Panc1 (cell line): Measurements from ENCODE around the gene ANKRD53.

Experiments
- POLR2AphosphoS5 ChIP-seq: IDR thresholded peaks from 2 replicates; pipeline ENCODE4 v1.6.1; 2012; ENCODE audit warnings: mild to moderate bottlenecking, low read depth, low read length, moderate library complexity
- REST ChIP-seq, 2 experiments: IDR thresholded peaks; 2 replicates each; pipeline ENCODE4 v1.6.1; 2011 to 2012; ENCODE audit warnings: low read depth in 2 of 2, control low read depth in 1 of 2, low read length in 1 of 2, mild to moderate bottlenecking in 1 of 2, moderate library complexity in 1 of 2; ENCODE audit not compliant: insufficient read depth in 1 of 2
- SIN3A ChIP-seq: IDR thresholded peaks from 2 replicates; pipeline ENCODE4 v1.6.1; 2012; ENCODE audit warnings: low read depth, mild to moderate bottlenecking, low read length, moderate library complexity, borderline replicate concordance; ENCODE audit not compliant: insufficient read depth
- TCF7L2 ChIP-seq: IDR thresholded peaks from 2 replicates; pipeline ENCODE4 v1.6.1; 2011; ENCODE audit warnings: mild to moderate bottlenecking, low read depth, low read length, inconsistent platforms
- TF ChIP-seq, protein P1 (sequence below): fragments of 450-650 bp; IDR thresholded peaks from 2 replicates; pipeline ENCODE4 v1.5.1; 2017; ENCODE audit warnings: mild to moderate bottlenecking

- TF ChIP-seq, protein P1, sequence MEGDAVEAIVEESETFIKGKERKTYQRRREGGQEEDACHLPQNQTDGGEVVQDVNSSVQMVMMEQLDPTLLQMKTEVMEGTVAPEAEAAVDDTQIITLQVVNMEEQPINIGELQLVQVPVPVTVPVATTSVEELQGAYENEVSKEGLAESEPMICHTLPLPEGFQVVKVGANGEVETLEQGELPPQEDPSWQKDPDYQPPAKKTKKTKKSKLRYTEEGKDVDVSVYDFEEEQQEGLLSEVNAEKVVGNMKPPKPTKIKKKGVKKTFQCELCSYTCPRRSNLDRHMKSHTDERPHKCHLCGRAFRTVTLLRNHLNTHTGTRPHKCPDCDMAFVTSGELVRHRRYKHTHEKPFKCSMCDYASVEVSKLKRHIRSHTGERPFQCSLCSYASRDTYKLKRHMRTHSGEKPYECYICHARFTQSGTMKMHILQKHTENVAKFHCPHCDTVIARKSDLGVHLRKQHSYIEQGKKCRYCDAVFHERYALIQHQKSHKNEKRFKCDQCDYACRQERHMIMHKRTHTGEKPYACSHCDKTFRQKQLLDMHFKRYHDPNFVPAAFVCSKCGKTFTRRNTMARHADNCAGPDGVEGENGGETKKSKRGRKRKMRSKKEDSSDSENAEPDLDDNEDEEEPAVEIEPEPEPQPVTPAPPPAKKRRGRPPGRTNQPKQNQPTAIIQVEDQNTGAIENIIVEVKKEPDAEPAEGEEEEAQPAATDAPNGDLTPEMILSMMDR = no peak
- TF ChIP-seq REST (IDR thresholded peaks at IDR 0.05; ENCODE audit: insufficient read depth in 1 of 2, low read depth in 2 of 2, low read length in 1 of 2) (no peak), TCF7L2 (no peak), POLR2AphosphoS5 (no peak), SIN3A (no peak)
These were observed 45.7 kb upstream of the ANKRD53 start for GRCh38 chr2:70932631-70933230.
